Right renal pelvis (tissue), 4 donors: ENCODE data around the gene LSM5. TPM values are rescaled to one million over a fixed set of nuclear protein-coding genes. Genes with fewer than 3 reads are reported as not detected.

Source experiments
- DNase-seq, 4 donors: peaks; one replicate each; pipeline ENCODE4 v3.0.0-alpha.2; 2013; ENCODE audit warnings: low read depth in 4 of 4, low spot score in 3 of 4, missing footprints in 1 of 4
- polyA plus RNA-seq, 4 donors: library from polyadenylated mRNA; unstranded; fragments of 120-200 nt; gene quantifications; one replicate each; pipeline ENCODE4 v1.2.1, GENCODE V29; 2013; ENCODE audit not compliant: insufficient read length in 4 of 4

LSM5 gene
- 10 to 100 TPM; 79.0 to 97.6 (median 91.0) TPM for polyA plus RNA-seq

DNA sequence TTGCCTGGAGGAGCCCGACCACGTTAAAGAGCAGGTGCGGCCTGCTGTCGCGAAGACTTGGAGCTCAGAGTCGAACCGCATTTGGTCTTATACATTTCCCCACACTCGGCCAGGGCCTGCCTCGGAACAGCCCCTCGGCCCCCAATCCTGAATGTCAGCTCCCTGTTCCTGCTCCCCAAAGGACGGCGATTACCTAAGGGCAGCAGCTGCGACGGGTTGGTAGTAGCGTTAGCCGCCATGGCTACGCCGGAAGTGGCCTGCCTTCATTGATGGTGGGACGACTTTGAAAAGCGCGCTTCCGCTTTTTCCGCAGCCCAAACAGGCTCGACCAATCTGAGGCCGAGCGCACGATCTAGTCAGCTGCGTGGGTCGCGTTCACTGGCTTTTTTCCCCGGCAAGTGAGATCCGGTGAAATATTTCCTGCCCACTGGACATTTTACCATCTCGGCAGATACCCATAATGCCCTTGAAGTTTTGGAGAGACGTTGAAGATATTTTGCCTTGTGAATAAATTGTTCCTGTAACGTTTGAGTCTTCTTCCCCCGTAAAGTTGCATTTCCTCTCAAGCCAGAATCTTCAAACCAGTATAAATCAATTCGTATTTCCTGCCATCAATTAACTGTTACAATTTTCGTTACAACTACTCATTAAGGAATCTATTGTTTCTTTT is at the start of gene LSM5:
Gene LSM5 (minus strand): TSS at position 254 of the 670 bp plus-strand sequence. CDS start 15 bp downstream, at position 239.
- peak; percentile 87 to 90 (median 89) for DNase-seq

GRCh38 chr7:32539366-32539765 is 49.2 kb upstream of the LSM5 start:
- DNase-seq = no peak

DNA sequence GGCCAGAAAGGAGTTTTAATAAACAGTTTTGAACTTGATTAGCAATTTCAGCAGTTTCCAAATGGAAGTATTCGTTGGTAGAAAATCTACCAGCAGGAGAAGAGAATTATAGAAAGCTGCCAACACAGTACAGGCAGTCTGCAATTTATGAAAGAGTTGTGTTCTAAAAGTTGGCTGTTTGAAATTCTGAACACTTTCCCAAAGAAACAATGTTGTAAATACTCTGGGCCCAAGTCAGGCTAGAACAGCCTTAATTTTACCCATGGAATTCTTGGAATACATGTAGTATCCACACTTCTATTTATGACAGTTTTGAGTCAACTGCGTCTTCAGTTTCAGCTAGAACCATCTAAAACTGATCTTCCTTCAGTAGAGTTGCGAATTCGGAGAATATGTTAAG is 47.6 kb upstream of the LSM5 start:
- DNase-seq = no peak

DNA sequence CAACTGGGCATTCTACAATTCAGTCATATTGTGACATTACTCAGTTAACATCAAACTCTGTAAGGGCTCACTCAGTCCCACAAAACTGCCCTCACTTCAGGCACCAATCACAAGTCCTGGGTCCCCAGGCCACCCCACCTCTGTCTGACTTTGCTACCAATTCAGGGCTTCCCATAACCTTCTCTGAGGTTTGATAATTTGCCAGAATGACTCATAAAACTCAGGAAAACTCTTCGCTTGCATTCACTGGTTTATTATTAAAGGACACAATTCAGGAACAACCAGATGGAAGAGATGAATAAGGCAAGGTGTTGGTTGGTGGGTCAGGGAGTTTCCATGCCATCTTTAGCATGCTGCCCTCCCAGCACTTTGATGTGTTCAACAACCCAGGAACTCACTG is 46.4 kb upstream of the LSM5 start:
- no peak for DNase-seq

DNA sequence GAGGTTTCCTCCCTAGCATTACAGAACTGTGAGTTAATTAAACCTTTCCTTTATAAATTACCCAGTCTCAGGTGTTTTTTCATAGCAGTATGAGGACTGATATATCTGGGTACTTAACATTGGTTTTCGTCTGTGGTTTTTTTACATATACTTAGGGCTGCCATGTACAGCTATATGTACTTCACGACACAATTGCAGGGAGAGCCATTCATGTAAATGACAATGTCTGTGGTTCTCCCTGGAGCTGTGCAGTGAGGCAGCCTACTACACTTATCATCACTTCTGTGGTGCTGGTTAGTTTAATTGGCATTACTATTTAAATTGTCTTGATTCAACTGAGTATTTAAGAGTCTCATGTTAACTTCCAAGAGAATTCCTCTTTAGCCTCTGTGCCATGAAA is 45.8 kb upstream of the LSM5 start:
- DNase-seq = no peak

DNA sequence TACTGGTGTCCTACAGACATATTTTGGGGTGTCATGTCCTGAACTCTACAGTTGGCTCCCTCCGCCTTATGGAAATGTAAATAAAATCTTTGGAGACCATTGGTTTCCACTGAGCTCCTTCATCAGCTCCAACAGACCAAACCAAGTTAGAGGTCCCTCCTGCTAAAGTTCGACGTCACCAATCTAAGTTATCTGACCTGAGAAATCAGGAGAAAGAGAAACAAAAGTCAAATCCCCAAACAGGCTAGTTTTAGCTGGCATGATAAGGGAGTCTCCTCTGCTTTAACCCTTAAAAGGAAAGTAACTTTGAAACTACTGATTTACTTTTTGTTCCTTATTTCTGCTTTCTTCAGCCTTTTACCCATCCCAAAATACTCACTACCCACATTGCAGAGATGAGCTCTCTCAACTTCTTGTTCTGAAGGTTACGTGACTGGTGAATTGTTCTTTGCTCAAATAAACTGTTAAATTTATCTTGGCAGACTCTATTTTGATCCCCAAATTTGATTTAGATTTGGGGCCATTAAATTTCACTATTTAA is 45.1 kb upstream of the LSM5 start:
- DNase-seq = no peak

DNA sequence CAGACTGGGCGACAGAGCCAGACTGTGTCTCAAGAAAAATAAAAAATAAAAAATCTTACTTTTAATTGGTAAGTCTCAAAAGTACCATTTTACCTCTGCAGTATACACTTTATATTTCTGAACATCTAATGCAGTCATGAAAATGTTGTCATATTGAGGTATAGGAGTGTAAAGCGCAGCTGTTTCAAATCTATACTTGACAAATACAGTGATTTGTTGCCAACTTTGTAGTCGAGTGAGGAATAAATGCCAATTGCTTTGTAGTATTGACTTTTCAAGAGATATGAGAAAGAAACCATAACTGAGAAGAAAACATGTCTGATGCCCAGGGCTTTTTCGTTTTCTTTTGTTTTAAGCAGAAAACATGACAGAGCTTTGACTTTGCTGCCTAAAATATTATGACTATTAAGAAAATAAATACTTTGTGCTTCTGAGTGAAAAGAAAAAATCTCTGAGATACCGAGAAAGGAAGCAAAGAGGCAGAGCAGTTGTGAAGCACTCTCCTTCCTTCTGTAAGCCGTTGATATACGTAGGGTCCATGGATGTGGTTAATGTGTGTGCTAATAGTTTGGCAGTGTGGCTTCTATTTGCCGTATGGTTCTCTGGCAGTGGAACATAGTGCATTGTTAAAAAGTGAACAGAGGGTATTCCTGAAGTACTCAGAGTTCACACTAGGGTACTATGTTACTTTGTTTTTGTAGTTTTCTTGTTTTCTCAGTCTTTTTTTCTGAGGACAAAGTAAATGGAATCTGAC is 43.3 kb upstream of the LSM5 start:
- no peak for DNase-seq

- DNase-seq = no peak
Measured at GRCh38 chr7:32532716-32533115, 42.5 kb upstream of the LSM5 start.

DNA sequence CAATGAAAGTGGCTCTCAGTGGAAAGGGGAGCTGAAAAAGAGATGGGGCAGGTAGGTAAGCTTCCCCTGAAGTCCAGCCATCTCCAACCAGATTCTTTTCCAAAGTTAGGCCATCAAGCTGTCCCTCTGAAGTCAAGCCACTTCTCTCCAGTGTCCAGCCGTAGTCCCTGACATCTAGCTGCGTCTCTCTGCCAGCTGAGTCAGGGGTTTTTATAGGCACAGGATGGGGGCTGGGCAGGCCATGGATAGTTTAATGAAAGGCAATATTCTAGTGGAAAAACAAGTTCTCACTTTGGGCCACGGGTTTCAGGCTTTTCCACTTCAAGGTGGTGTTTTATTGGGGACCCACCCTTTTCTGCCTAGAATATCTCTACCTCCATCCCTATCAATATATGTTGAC is 41.9 kb upstream of the LSM5 start:
- DNase-seq = no peak

DNA sequence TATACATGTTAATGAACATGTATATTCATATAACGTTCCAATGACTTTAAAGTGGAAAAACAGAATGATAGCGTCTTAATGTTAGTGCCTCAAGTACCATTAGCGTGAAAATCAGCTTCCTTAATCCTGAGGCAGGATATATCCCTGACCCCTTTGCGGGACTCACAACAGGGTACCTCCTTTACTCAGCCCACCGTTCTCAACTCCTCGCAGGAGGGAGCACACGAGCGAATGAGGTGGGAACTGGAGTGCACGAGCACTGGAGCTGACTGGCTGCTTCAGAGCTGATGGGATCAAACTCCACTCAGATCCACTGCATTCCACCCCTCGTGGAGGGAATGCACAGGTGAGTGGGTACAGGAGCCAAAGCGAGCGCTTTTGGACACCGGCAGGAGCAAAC is 41.2 kb upstream of the LSM5 start:
- DNase-seq = no peak

- no peak for DNase-seq
Measured at GRCh38 chr7:32525839-32526238, 35.7 kb upstream of the LSM5 start.

DNA sequence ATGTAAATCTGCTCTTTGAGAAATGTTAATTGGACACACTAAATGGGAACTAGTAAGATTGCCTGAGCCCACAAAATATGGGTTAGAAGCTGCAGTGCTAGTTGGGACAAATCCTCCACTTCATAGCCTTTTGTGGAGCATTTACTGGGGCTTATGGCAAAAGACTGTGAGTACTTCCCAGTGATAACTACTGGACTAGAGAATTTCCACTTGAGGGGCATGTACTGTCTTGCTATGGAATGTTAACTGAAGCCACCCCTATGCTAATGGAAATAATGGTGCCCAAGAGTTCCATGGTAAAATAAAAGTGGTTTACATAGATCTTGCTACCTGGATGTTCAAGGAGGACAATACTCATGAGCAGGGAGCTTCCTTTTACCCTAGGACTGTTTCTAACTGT is 34.5 kb upstream of the LSM5 start:
- DNase-seq = no peak

GRCh38 chr7:32522746-32523530 is 32.8 kb upstream of the LSM5 start:
- no peak for DNase-seq

DNA sequence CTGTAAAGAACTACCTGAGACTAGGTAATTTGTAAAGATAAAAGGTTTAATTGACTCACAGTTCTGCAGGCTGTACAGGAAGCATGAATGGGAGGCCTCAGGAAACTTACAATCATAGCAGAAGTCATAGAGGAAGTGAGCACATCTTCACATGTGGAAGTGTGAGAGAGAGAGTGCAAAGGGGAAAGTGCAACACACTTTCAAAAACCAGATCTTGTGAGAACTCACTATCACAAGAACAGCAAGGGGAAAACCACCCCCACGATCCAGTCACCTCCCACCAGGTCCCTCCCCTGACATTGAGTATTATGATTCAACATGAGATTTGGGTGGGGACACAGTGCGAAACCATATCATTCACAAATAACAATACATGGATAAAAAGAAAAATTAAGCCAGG is 29.6 kb upstream of the LSM5 start:
- DNase-seq = no peak

DNA sequence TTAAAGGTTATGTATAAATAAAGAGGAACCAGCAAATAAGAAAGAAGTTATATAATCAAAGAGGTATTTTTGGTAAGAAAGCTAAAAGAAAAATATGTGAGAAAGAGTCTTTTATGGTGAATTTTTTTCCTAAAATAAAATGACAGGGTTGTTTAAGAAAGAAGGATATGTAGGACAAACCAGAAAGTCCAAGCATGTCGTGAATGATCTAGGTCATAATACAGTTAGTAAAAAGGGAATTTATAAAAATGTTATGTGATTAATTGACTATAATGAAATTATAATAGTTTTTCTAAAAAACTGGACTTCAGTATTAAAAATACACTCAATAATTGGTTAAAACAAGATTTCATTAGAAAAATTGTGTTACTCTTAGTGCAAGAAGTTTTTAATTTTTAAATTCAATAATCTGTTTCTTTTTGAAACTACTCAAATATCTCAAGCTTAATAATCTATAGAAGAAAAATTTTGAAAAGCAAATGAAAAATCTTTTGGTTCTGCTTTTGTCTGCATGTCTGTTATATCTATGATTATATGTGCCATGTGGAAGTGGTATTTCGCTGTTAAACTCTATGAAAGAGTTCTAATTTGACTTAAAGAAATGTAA is 28.5 kb upstream of the LSM5 start:
- DNase-seq = peak in 1 of 4 donors; percentile 12

- DNase-seq = no peak
Measured at GRCh38 chr7:32516551-32517100, 26.4 kb upstream of the LSM5 start.

DNA sequence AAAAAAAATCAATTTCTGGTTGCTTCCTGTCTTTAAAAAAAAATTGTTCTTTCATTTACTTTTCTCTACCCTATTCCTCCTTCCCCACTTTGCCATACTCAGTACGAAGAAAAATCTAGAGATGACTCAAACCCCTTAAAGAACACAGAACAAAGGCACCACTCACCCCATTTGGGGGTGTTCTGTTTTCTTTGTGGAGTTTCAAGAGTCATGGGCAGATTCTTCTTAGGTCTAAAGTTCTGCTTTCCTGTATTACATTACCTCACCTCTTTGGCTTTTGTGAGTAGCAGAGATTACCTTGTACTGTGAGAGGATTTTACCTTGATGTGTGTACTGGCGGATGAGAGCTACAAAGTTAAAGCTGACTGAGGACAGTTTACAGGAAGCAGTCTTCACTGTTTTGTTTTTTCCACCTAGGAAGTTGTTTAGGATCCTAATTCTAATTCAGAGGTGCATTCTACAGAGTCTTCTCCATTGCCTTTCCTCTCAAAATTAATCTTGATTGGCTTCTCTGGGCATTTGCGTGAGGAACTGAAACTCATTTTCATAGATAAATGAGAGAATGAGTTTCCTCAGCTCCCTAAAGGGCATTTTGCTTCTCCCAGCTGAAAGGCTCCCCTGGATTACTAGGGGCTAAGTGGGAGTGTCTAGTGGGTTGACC is 25.8 kb upstream of the LSM5 start:
- no peak for DNase-seq

DNA sequence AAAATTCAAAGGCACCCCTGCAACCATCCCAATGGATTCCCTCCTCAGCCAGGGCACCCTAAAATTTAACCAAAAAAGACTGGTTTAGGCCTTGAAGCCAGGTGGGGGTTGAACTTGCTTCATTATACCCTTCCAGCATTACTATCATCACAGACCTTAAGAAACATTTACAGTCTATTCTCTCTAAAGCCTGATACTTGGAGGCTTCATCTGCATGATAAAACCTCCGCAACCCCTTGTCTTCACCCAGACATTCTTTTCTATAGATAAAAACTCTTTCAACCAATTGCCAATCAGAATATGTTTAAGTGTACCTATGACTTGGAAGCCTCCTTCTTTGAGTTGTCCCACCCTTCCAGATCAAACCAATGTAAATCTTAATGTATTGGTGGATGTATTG is 23.0 kb upstream of the LSM5 start:
- no peak for DNase-seq

GRCh38 chr7:32511791-32512190 is 21.6 kb upstream of the LSM5 start:
- DNase-seq = no peak

- DNase-seq = no peak
Measured at GRCh38 chr7:32507414-32507813, 17.2 kb upstream of the LSM5 start.
